ENCODE data around the gene PTCD1. TPM values are rescaled to one million over a fixed set of nuclear protein-coding genes. Genes with fewer than 3 reads are reported as not detected.

PTCD1 gene
- total and polyA plus RNA-seq, 9 of the 15 experiments (the other 6 are each of a cell fraction or from before 2014, with no cell fraction given), result 0.46 to 17.1 (median 6.2) TPM

- TF ChIP-seq MAZ (CRISPR knock-in tag; conservative IDR thresholded peaks at IDR 0.05 in 1 of 2, IDR thresholded peaks at IDR 0.05 in 1 of 2) (peak; percentile 37 to 77), TFAM (CRISPR knock-in tag; conservative IDR thresholded peaks at IDR 0.05) (no peak), MECOM (CRISPR knock-in tag; IDR thresholded peaks at IDR 0.05) (no peak), ZNF280B (CRISPR knock-in tag; IDR thresholded peaks at IDR 0.05) (no peak), RBM17 (IDR thresholded peaks at IDR 0.05; ENCODE audit: borderline replicate concordance, low read depth, low read length) (no peak), NKRF (IDR thresholded peaks at IDR 0.05; ENCODE audit: borderline replicate concordance) (peak; percentile 16; the same call in 1 of the 2 replicates), NR2C1 (IDR thresholded peaks at IDR 0.05) (no peak), NR2C1 (tag; IDR thresholded peaks at IDR 0.05) (no peak), CEBPB (tag; IDR thresholded peaks at IDR 0.05) (no peak), CREB1 (IDR thresholded peaks at IDR 0.05) (peak; percentile 29), CREB1 (CRISPR knock-in tag; IDR thresholded peaks at IDR 0.05) (peak; percentile 57; the same call in 1 of the 2 replicates), NUFIP1 (IDR thresholded peaks at IDR 0.05; ENCODE audit: partially characterized antibody) (no peak), MXI1 (IDR thresholded peaks at IDR 0.05; ENCODE audit: low read depth, low read length) (0 out of 2 replicates have a peak, but pooled peaks have one; percentile 24), SOX6 (IDR thresholded peaks at IDR 0.05) (no peak), SMARCA4 (IDR thresholded peaks at IDR 0.05) (no peak), ZNF695 (CRISPR knock-in tag; IDR thresholded peaks at IDR 0.05) (no peak), ZNF174 (CRISPR knock-in tag; IDR thresholded peaks at IDR 0.05) (no peak)
- TF ChIP-seq, protein P1, sequence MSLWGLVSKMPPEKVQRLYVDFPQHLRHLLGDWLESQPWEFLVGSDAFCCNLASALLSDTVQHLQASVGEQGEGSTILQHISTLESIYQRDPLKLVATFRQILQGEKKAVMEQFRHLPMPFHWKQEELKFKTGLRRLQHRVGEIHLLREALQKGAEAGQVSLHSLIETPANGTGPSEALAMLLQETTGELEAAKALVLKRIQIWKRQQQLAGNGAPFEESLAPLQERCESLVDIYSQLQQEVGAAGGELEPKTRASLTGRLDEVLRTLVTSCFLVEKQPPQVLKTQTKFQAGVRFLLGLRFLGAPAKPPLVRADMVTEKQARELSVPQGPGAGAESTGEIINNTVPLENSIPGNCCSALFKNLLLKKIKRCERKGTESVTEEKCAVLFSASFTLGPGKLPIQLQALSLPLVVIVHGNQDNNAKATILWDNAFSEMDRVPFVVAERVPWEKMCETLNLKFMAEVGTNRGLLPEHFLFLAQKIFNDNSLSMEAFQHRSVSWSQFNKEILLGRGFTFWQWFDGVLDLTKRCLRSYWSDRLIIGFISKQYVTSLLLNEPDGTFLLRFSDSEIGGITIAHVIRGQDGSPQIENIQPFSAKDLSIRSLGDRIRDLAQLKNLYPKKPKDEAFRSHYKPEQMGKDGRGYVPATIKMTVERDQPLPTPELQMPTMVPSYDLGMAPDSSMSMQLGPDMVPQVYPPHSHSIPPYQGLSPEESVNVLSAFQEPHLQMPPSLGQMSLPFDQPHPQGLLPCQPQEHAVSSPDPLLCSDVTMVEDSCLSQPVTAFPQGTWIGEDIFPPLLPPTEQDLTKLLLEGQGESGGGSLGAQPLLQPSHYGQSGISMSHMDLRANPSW (CRISPR knock-in tag; IDR thresholded peaks at IDR 0.05), result peak; percentile 79; the same call in 1 of the 2 replicates
These were observed 64.2 kb downstream of the PTCD1 start, which contains the start of gene ARPC1B (continued) for GRCh38 chr7:99374111-99375064.
